Fibroblast of lung (primary cell): Measurements from ENCODE around the gene PUDP. TPM values are rescaled to one million over a fixed set of nuclear protein-coding genes. Genes with fewer than 3 reads are reported as not detected.

ENCODE experiments used
- DNase-seq, 2 donors: peaks; one replicate each; pipeline versions ENCODE4 v3.0.0 to v3.0.0-alpha.2; 2010; ENCODE audit warnings: low read depth in 2 of 2
- H2AFZ ChIP-seq: 2 replicates; pipeline ENCODE4 v1.5.1; 2012; ENCODE audit warnings: low read length, control low read depth, inconsistent platforms
- H3K27ac ChIP-seq: 2 replicates; pipeline ENCODE4 v1.5.1; 2011; ENCODE audit warnings: low read length, control low read depth; ENCODE audit not compliant: insufficient read depth
- H3K27me3 ChIP-seq: 2 replicates; pipeline ENCODE4 v1.5.1; 2011; ENCODE audit warnings: mild to moderate bottlenecking, low read length; ENCODE audit not compliant: control insufficient read depth, insufficient read depth
- H3K36me3 ChIP-seq: 2 replicates; pipeline ENCODE4 v1.5.1; 2011; ENCODE audit warnings: low read length; ENCODE audit not compliant: control insufficient read depth, insufficient read depth
- H3K4me1 ChIP-seq: 2 replicates; pipeline ENCODE4 v1.5.1; 2011; ENCODE audit warnings: low read length; ENCODE audit not compliant: control insufficient read depth, insufficient read depth; ENCODE audit errors: extremely low read depth
- H3K4me2 ChIP-seq: 2 replicates; pipeline ENCODE4 v1.5.1; 2011; ENCODE audit warnings: low read length, control low read depth; ENCODE audit not compliant: insufficient read depth; ENCODE audit errors: extremely low read depth
- H3K4me3 ChIP-seq, 4 experiments: fragments of 200-600 bp in 1 of 4; sonication (generic) in 1 of 4; replicated peaks in 1 of 4; 2 replicates each; pipeline ENCODE4 v1.5.1; 2011 to 2016; ENCODE audit warnings: low read length in 4 of 4, low read depth in 3 of 4, mild to moderate bottlenecking in 3 of 4, control low read depth in 2 of 4, inconsistent platforms in 1 of 4, mixed read lengths in 1 of 4; ENCODE audit not compliant: insufficient read depth in 1 of 4; ENCODE audit errors: control extremely low read depth in 1 of 4
- H3K79me2 ChIP-seq: 2 replicates; pipeline ENCODE4 v1.5.1; 2012; ENCODE audit warnings: mild to moderate bottlenecking, low read length, inconsistent platforms; ENCODE audit not compliant: control insufficient read depth, insufficient read depth
- H3K9ac ChIP-seq: 2 replicates; pipeline ENCODE4 v1.5.1; 2011; ENCODE audit warnings: mild to moderate bottlenecking, low read length, control low read depth; ENCODE audit not compliant: insufficient read depth
- H3K9me3 ChIP-seq: 2 replicates; pipeline ENCODE4 v1.5.1; 2012; ENCODE audit warnings: low read depth, low read length; ENCODE audit not compliant: control insufficient read depth, insufficient read depth
- H4K20me1 ChIP-seq: 2 replicates; pipeline ENCODE4 v1.5.1; 2011; ENCODE audit warnings: low read length; ENCODE audit not compliant: control insufficient read depth, insufficient read depth; ENCODE audit errors: extremely low read depth
- EZH2 ChIP-seq: IDR thresholded peaks from 2 replicates; pipeline ENCODE4 v1.5.1; 2012; ENCODE audit warnings: low read length, control low read depth, mild to moderate bottlenecking; ENCODE audit errors: missing control alignments
- polyA plus RNA-seq, 2 donors: library from polyadenylated mRNA; depleted of rRNA in 1 of 2; stranded (reverse) in 1 of 2; unstranded in 1 of 2; fragments of >200 nt; gene quantifications; 2 replicates each; pipeline ENCODE4 v1.2.1, GENCODE V29; 2011 to 2012; ENCODE audit warnings: missing spikeins in 1 of 2
- total RNA-seq: library from RNA; depleted of rRNA; stranded (reverse); fragments of >200 nt; gene quantifications from 2 replicates; pipeline ENCODE4 v1.2.1, GENCODE V29; 2014
- TF ChIP-seq, protein P1 (sequence below), 2 donors: IDR thresholded peaks in 1 of 2; conservative IDR thresholded peaks in 1 of 2; 1 replicate in 1 of 2; 2 replicates in 1 of 2; pipeline ENCODE4 v1.5.1; 2011 to 2012; ENCODE audit warnings: low read length in 2 of 2, control low read depth in 1 of 2, inconsistent platforms in 1 of 2, low read depth in 1 of 2, mild to moderate bottlenecking in 1 of 2

PUDP gene
- total and polyA plus RNA-seq, 2 donors (not counting 1 experiment from before 2014, with no cell fraction given): 7.6 to 19.8 TPM

DNA sequence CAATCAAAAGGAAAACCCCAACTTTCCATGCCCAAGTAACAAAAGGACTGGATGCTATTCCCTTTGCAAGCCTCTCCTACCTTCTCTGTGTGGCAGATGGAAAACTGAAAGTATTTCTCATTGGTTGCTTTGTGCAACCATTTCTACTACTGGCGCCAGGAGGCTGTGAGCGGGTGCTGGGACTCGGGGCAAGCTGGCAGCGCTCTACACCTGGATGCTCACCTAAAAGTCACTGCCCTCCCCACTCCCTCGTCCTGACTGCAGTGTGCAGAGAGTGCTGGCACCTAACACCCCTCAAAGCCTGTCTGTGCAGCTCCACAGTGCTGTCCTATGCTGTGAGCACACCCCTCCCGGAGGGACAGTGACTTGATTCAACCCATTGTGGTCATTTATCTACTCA, 54.6 kb downstream of the PUDP start:
- no peak for TF ChIP-seq EZH2
- TF ChIP-seq, protein P1, sequence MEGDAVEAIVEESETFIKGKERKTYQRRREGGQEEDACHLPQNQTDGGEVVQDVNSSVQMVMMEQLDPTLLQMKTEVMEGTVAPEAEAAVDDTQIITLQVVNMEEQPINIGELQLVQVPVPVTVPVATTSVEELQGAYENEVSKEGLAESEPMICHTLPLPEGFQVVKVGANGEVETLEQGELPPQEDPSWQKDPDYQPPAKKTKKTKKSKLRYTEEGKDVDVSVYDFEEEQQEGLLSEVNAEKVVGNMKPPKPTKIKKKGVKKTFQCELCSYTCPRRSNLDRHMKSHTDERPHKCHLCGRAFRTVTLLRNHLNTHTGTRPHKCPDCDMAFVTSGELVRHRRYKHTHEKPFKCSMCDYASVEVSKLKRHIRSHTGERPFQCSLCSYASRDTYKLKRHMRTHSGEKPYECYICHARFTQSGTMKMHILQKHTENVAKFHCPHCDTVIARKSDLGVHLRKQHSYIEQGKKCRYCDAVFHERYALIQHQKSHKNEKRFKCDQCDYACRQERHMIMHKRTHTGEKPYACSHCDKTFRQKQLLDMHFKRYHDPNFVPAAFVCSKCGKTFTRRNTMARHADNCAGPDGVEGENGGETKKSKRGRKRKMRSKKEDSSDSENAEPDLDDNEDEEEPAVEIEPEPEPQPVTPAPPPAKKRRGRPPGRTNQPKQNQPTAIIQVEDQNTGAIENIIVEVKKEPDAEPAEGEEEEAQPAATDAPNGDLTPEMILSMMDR (conservative IDR thresholded peaks at IDR 0.05 in 1 of 2, IDR thresholded peaks at IDR 0.05 in 1 of 2; ENCODE audit: low read depth in 1 of 2, low read length in 2 of 2): no peak
- no peaks in the 10 kb centered on the region for H3K4me1 ChIP-seq
- no peak overlapping the region for H2AFZ ChIP-seq
- H4K20me1 ChIP-seq: no peaks in the 10 kb centered on the region
- H3K9me3 ChIP-seq: no peaks in the 10 kb centered on the region
- H3K27me3 ChIP-seq: no peaks in the 10 kb centered on the region
- no peak overlapping the region for H3K27ac ChIP-seq
- H3K79me2 ChIP-seq: no peaks in the 10 kb centered on the region
- no peak overlapping the region for H3K4me3 ChIP-seq
- no peak overlapping the region for H3K9ac ChIP-seq
- DNase-seq: no peak
- H3K36me3 ChIP-seq: no peaks in the 10 kb centered on the region
- no peak overlapping the region for H3K4me2 ChIP-seq

DNA sequence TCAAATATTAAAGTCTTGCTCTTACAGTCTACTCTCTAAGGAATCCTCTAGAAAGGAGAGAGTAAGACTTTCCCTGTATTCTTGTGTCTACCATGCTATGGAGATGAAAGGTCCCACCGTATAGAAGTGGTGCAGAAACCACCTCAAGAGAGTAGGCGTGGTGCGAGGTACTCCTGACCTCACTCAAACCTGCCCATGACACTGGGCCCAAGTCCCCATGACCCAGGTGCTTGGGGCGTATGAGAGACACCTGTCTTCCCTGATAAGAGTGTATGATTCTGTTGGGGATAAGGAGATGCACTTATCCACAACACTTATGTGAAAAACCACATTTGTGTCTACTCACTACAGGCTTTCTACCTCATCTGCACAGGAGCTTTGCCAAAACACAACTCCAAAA, 55.4 kb downstream of the PUDP start:
- TF ChIP-seq EZH2: no peak
- TF ChIP-seq, protein P1 (conservative IDR thresholded peaks at IDR 0.05 in 1 of 2, IDR thresholded peaks at IDR 0.05 in 1 of 2; ENCODE audit: low read depth in 1 of 2, low read length in 2 of 2): no peak
- DNase-seq: no peak
- Histone ChIP-seq H3K9me3 (no peaks in the 10 kb centered on the region), H3K4me3 (no peak overlapping the region), H3K27ac (no peak overlapping the region), H3K27me3 (no peaks in the 10 kb centered on the region), H3K4me1 (no peaks in the 10 kb centered on the region), H3K9ac (no peak overlapping the region), H3K36me3 (no peaks in the 10 kb centered on the region), H3K79me2 (no peaks in the 10 kb centered on the region), H3K4me2 (no peak overlapping the region), H4K20me1 (no peaks in the 10 kb centered on the region), H2AFZ (no peak overlapping the region)

GRCh38 chrX:7091923-7092322, 56.0 kb downstream of the PUDP start:
- no peak for TF ChIP-seq EZH2
- TF ChIP-seq, protein P1 (conservative IDR thresholded peaks at IDR 0.05 in 1 of 2, IDR thresholded peaks at IDR 0.05 in 1 of 2; ENCODE audit: low read depth in 1 of 2, low read length in 2 of 2): no peak
- Histone ChIP-seq H3K27ac (no peak overlapping the region), H3K36me3 (no peaks in the 10 kb centered on the region), H2AFZ (no peak overlapping the region), H3K4me3 (no peak overlapping the region), H3K9me3 (no peaks in the 10 kb centered on the region), H4K20me1 (no peaks in the 10 kb centered on the region), H3K27me3 (no peaks in the 10 kb centered on the region), H3K4me1 (no peaks in the 10 kb centered on the region), H3K4me2 (no peak overlapping the region), H3K79me2 (no peaks in the 10 kb centered on the region), H3K9ac (no peak overlapping the region)
- DNase-seq: no peak
